Peyer's patch (tissue), 4 donors: ENCODE results near the gene MBD3L5. TPM values are rescaled to one million over a fixed set of nuclear protein-coding genes. Genes with fewer than 3 reads are reported as not detected.
"Not testable (repeated sequence)": the region's sequence is repeated elsewhere in the genome, so short reads cannot be mapped to it uniquely, and the experiment has no call there.

ENCODE experiments used
- DNase-seq, 3 donors: peaks; one replicate each; pipeline ENCODE4 v3.0.0-alpha.2; 2017 to 2019
- H3K27ac ChIP-seq, 4 donors: fragments of 200-600 bp; sonication (generic); one replicate each; pipeline ENCODE4 v1.5.1; 2016 to 2019
- H3K27me3 ChIP-seq, 2 donors: fragments of 200-600 bp; sonication (generic); one replicate each; pipeline ENCODE4 v1.5.1; 2019
- H3K36me3 ChIP-seq, 3 donors: fragments of 200-600 bp; sonication (generic); one replicate each; pipeline ENCODE4 v1.5.1; 2016 to 2019
- H3K4me1 ChIP-seq, 4 donors: fragments of 200-600 bp; sonication (generic); one replicate each; pipeline ENCODE4 v1.5.1; 2016 to 2019
- H3K4me3 ChIP-seq, 4 donors: fragments of 200-600 bp; sonication (generic); 1 replicate in 3 of 4; 2 replicates in 1 of 4; pipeline ENCODE4 v1.5.1; 2016 to 2019; ENCODE audit warnings: mild to moderate bottlenecking in 1 of 4
- H3K9me3 ChIP-seq, 4 donors: fragments of 200-600 bp; sonication (generic); one replicate each; pipeline ENCODE4 v1.5.1; 2016 to 2019; ENCODE audit warnings: mild to moderate bottlenecking in 1 of 4
- CTCF ChIP-seq, 6 experiments: fragments of 450-650 bp in 4 of 6; fragments of 200-600 bp in 2 of 6; sonication (generic) in 1 of 6; IDR thresholded peaks; one replicate each; pipeline ENCODE4 v1.5.1; 2017 to 2019; ENCODE audit warnings: antibody characterized with exemption in 6 of 6, mild to moderate bottlenecking in 3 of 6, moderate library complexity in 1 of 6
- POLR2A ChIP-seq, 2 donors: fragments of 450-650 bp; IDR thresholded peaks; one replicate each; pipeline ENCODE4 v1.5.1; 2017; ENCODE audit warnings: antibody characterized with exemption in 2 of 2, mild to moderate bottlenecking in 2 of 2, moderate library complexity in 2 of 2
- total RNA-seq, 4 donors: library from RNA; depleted of rRNA; stranded (reverse); fragments of >200 nt; gene quantifications; one replicate each; pipeline ENCODE4 v1.1.0, GENCODE V29; 2016

The MBD3L5 gene
- total RNA-seq, 4 donors from 2014 or later = not detected

GRCh38 chr19:7067122-7067521 is 36.7 kb downstream of the MBD3L5 start:
- H3K9me3 ChIP-seq, H3K4me1 ChIP-seq, H3K27me3 ChIP-seq, H3K4me3 ChIP-seq, H3K27ac ChIP-seq: not testable (repeated sequence)
- peak in 2 of 3 donors; percentile 53 to 61 for DNase-seq
- TF ChIP-seq CTCF (IDR thresholded peaks at IDR 0.05) = peak in 3 of 6 experiments; percentile 19 to 38 (median 30)
- H3K36me3 ChIP-seq = peaks cover 0 to 15% (median 0%) of the 10 kb centered on the region in 3 donors

- Histone ChIP-seq H3K9me3 (no peaks in the 10 kb centered on the region), H3K4me1 (peaks cover 0 to 10% (median 7%) of the 10 kb centered on the region in 4 donors), H3K36me3 (peaks cover 0 to 21% (median 0%) of the 10 kb centered on the region in 3 donors), H3K4me3 (no peak overlapping the region), H3K27ac (no peak overlapping the region), H3K27me3 (no peaks in the 10 kb centered on the region)
- TF ChIP-seq POLR2A (IDR thresholded peaks at IDR 0.05) (no peak), CTCF (IDR thresholded peaks at IDR 0.05) (no peak)
- DNase-seq = no peak
These were observed 37.3 kb downstream of the MBD3L5 start for GRCh38 chr19:7067716-7068115.

- H3K27me3 ChIP-seq = no peaks in the 10 kb centered on the region
- H3K4me1 ChIP-seq = peaks cover 0 to 10% (median 7%) of the 10 kb centered on the region in 4 donors
- DNase-seq = no peak
- peak overlapping the region in 3 of 4 donors; percentile 71 to 88 (median 80) for H3K27ac ChIP-seq
- peaks cover 0 to 30% (median 0%) of the 10 kb centered on the region in 3 donors for H3K36me3 ChIP-seq
- no peaks in the 10 kb centered on the region for H3K9me3 ChIP-seq
- peak overlapping the region in 2 of 4 donors; percentile 79 for H3K4me3 ChIP-seq
- TF ChIP-seq CTCF (IDR thresholded peaks at IDR 0.05) = no peak
- TF ChIP-seq POLR2A (IDR thresholded peaks at IDR 0.05) = no peak
These were observed 38.2 kb downstream of the MBD3L5 start for GRCh38 chr19:7068599-7068998.

- H3K27ac ChIP-seq = peak within 1 kb of the TSS; percentile 71 to 88 (median 80)
- H3K4me1 ChIP-seq = peaks cover 0 to 10% (median 7%) of the 10 kb centered on the region in 4 donors
- no peaks in the 10 kb centered on the region for H3K9me3 ChIP-seq
- no peaks in the 10 kb centered on the region for H3K27me3 ChIP-seq
- H3K4me3 ChIP-seq = peak within 1 kb of the TSS; percentile 78 to 90 (median 79)
- peak; percentile 99 to 100 (median 100) for DNase-seq
- H3K36me3 ChIP-seq = peaks cover 0 to 36% (median 0%) of the 10 kb centered on the region in 3 donors
- TF ChIP-seq POLR2A (IDR thresholded peaks at IDR 0.05) (peak; percentile 48 to 69), CTCF (IDR thresholded peaks at IDR 0.05) (no peak)
These were observed 38.9 kb downstream of the MBD3L5 start, which contains the start of gene ZNF557 for GRCh38 chr19:7069042-7069903. TSS of gene ZNF557 (plus strand) at chr19:7069703. CDS start at chr19:7075075, 5,372 bp downstream.

- H3K9me3 ChIP-seq = no peaks in the 10 kb centered on the region
- DNase-seq = no peak
- H3K4me1 ChIP-seq = peaks cover 0 to 10% (median 7%) of the 10 kb centered on the region in 4 donors
- peak overlapping the region; percentile 71 to 88 (median 80) for H3K27ac ChIP-seq
- H3K27me3 ChIP-seq = no peaks in the 10 kb centered on the region
- peaks cover 0 to 42% (median 0%) of the 10 kb centered on the region in 3 donors for H3K36me3 ChIP-seq
- peak overlapping the region; percentile 78 to 90 (median 79) for H3K4me3 ChIP-seq
- TF ChIP-seq POLR2A (IDR thresholded peaks at IDR 0.05) = no peak
These were observed 39.5 kb downstream of the MBD3L5 start for GRCh38 chr19:7069904-7070226.

- peaks cover 3 to 69% (median 14%) of the 10 kb centered on the region in 3 donors for H3K36me3 ChIP-seq
- H3K27ac ChIP-seq = no peak overlapping the region
- H3K4me3 ChIP-seq = no peak overlapping the region
- H3K9me3 ChIP-seq = peaks cover 0 to 17% (median 4%) of the 10 kb centered on the region in 4 donors
- no peak for TF ChIP-seq POLR2A (IDR thresholded peaks at IDR 0.05)
- TF ChIP-seq CTCF (IDR thresholded peaks at IDR 0.05) = no peak
- DNase-seq = no peak
- no peaks in the 10 kb centered on the region for H3K27me3 ChIP-seq
- peaks cover 0 to 10% (median 7%) of the 10 kb centered on the region in 4 donors for H3K4me1 ChIP-seq
These were observed 42.2 kb downstream of the MBD3L5 start for GRCh38 chr19:7072541-7072940.
